Suprapubic skin (tissue), 4 donors: ENCODE results near the gene RNLS.

Source experiments
- POLR2A ChIP-seq, 2 donors: fragments of 450-650 bp; IDR thresholded peaks; one replicate each; pipeline ENCODE4 v1.6.1; 2017; ENCODE audit warnings: antibody characterized with exemption in 2 of 2, mild to moderate bottlenecking in 2 of 2, moderate library complexity in 2 of 2
- POLR2AphosphoS5 ChIP-seq, 3 donors: sonication (generic); formaldehyde crosslinking; IDR thresholded peaks; one replicate each; pipeline ENCODE4 v1.6.1; 2017; ENCODE audit warnings: antibody characterized with exemption in 3 of 3
- TF ChIP-seq, protein P1 (sequence below), 2 donors: fragments of 200-600 bp in 1 of 2; fragments of 450-650 bp in 1 of 2; sonication (generic) in 1 of 2; IDR thresholded peaks; one replicate each; pipeline ENCODE4 v1.5.1; 2016 to 2019; ENCODE audit warnings: antibody characterized with exemption in 2 of 2, mild to moderate bottlenecking in 1 of 2, moderate library complexity in 1 of 2

DNA sequence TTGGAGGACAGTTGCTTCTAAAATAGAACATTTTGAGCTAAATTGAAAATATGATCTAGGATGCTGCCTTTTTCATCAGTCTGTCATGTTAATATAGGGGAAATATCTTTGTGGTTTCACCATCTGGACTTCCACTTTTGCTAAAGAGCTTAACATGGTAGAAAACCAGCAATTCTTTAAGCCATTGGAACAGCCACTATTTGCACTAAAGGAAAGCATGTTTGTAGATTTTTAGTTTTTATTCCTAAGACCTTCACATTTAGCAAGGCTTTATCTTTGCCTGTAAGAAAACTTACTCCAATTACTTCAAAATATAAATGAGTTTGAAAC lies 291.0 kb downstream of the RNLS start:
- TF ChIP-seq, protein P1, sequence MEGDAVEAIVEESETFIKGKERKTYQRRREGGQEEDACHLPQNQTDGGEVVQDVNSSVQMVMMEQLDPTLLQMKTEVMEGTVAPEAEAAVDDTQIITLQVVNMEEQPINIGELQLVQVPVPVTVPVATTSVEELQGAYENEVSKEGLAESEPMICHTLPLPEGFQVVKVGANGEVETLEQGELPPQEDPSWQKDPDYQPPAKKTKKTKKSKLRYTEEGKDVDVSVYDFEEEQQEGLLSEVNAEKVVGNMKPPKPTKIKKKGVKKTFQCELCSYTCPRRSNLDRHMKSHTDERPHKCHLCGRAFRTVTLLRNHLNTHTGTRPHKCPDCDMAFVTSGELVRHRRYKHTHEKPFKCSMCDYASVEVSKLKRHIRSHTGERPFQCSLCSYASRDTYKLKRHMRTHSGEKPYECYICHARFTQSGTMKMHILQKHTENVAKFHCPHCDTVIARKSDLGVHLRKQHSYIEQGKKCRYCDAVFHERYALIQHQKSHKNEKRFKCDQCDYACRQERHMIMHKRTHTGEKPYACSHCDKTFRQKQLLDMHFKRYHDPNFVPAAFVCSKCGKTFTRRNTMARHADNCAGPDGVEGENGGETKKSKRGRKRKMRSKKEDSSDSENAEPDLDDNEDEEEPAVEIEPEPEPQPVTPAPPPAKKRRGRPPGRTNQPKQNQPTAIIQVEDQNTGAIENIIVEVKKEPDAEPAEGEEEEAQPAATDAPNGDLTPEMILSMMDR (IDR thresholded peaks at IDR 0.05): no peak
- TF ChIP-seq POLR2A (IDR thresholded peaks at IDR 0.05) (no peak), POLR2AphosphoS5 (IDR thresholded peaks at IDR 0.05) (no peak)
